Endothelial cell of umbilical vein (primary cell): ENCODE data around the gene TLR5. TPM values are rescaled to one million over a fixed set of nuclear protein-coding genes. Genes with fewer than 3 reads are reported as not detected.

Source experiments
- BruUV-seq: library from RNA; stranded (reverse); fragments of 400-500 nt; replicated peaks from 2 replicates; lab custom pipeline; 2021; lab: Mats Ljungman, UMichigan
- CTCF ChIA-PET: fragments of 300-600, 350-600 bp; sonication (Branson Sonifier 250); formaldehyde crosslinking; loops from one replicate; lab custom pipeline; 2021; ENCODE audit warnings: antibody characterized with exemption, inconsistent platforms; lab: Charles Lee
- POLR2A ChIA-PET: fragments of 300-600, 350-600 bp; sonication (Branson Sonifier 250); formaldehyde crosslinking; loops from one replicate; lab custom pipeline; 2021; ENCODE audit warnings: antibody characterized with exemption, inconsistent platforms; lab: Charles Lee
- DNase-seq: peaks from one replicate; pipeline ENCODE4 v3.0.0-alpha.2; 2011; ENCODE audit warnings: low read depth, low spot score
- FAIRE-seq: peaks from 2 replicates; lab custom pipeline; 2011; peaks lifted over from hg19 to GRCh38; lab: Jason Lieb, UNC
- H2AFZ ChIP-seq: 2 replicates; pipeline ENCODE4 v1.6.0; 2012; ENCODE audit warnings: low read depth, low read length, control low read depth, inconsistent platforms
- H3K27ac ChIP-seq: 2 replicates; pipeline ENCODE4 v1.5.1; 2011; ENCODE audit warnings: low read depth, mild to moderate bottlenecking, control low read depth, low read length, moderate library complexity; ENCODE audit not compliant: insufficient read depth
- H3K27me3 ChIP-seq, 2 experiments: 2 replicates each; pipeline versions ENCODE4 v1.6.0 to v1.6.1; 2011; ENCODE audit warnings: low read length in 2 of 2, mixed read lengths in 1 of 2; ENCODE audit not compliant: control insufficient read depth in 2 of 2, insufficient read depth in 2 of 2
- H3K36me3 ChIP-seq, 2 experiments: 2 replicates in 1 of 2; 3 replicates in 1 of 2; pipeline ENCODE4 v1.5.1; 2011; ENCODE audit warnings: low read length in 2 of 2, mild to moderate bottlenecking in 1 of 2, moderate library complexity in 1 of 2; ENCODE audit not compliant: control insufficient read depth in 2 of 2, insufficient read depth in 2 of 2; ENCODE audit errors: extremely low read depth in 1 of 2
- H3K4me1 ChIP-seq: 3 replicates; pipeline ENCODE4 v1.5.1; 2011; ENCODE audit warnings: mild to moderate bottlenecking, low read length; ENCODE audit not compliant: control insufficient read depth, insufficient read depth; ENCODE audit errors: extremely low read depth
- H3K4me2 ChIP-seq: 2 replicates; pipeline ENCODE4 v1.6.1; 2011; ENCODE audit warnings: low read length, control low read depth, mixed read lengths; ENCODE audit not compliant: insufficient read depth
- H3K4me3 ChIP-seq, 3 experiments: fragments of 200-600 bp in 1 of 3; sonication (generic), shearing (Covaris generic) in 1 of 3; replicated peaks in 1 of 3; 2 replicates each; pipeline ENCODE4 v1.5.1; 2011 to 2016; ENCODE audit warnings: control low read depth in 3 of 3, low read length in 3 of 3, mild to moderate bottlenecking in 2 of 3, inconsistent platforms in 1 of 3, low read depth in 1 of 3, moderate library complexity in 1 of 3; ENCODE audit not compliant: insufficient read depth in 1 of 3
- H3K79me2 ChIP-seq: 2 replicates; pipeline ENCODE4 v1.6.0; 2012; ENCODE audit warnings: low read length, inconsistent platforms; ENCODE audit not compliant: control insufficient read depth, insufficient read depth
- H3K9ac ChIP-seq: replicated peaks from 2 replicates; pipeline ENCODE3; 2011; ENCODE audit warnings: low read length, control low read depth; ENCODE audit not compliant: insufficient read depth; ENCODE audit errors: extremely low read depth
- H3K9me1 ChIP-seq: replicated peaks from 3 replicates; pipeline ENCODE4 v1.6.0; 2011; ENCODE audit warnings: mild to moderate bottlenecking, low read length; ENCODE audit not compliant: control insufficient read depth, insufficient read depth; ENCODE audit errors: extremely low read depth
- H3K9me3 ChIP-seq: replicated peaks from 2 replicates; pipeline ENCODE4 v1.5.1; 2012; ENCODE audit warnings: low read length, inconsistent platforms; ENCODE audit not compliant: control insufficient read depth, insufficient read depth
- H4K20me1 ChIP-seq: replicated peaks from 2 replicates; pipeline ENCODE3; 2011; ENCODE audit warnings: mild to moderate bottlenecking, low read length; ENCODE audit not compliant: control insufficient read depth, insufficient read depth; ENCODE audit errors: extremely low read depth
- CTCF ChIP-seq, 2 donors: IDR thresholded peaks; 1 replicate in 1 of 2; 2 replicates in 1 of 2; pipeline ENCODE4 v1.5.1; 2011; ENCODE audit warnings: low read length in 2 of 2, mild to moderate bottlenecking in 2 of 2, moderate library complexity in 2 of 2, control low read depth in 1 of 2, inconsistent platforms in 1 of 2, low read depth in 1 of 2; ENCODE audit not compliant: insufficient read depth in 1 of 2; ENCODE audit errors: extremely low read depth in 1 of 2
- EZH2 ChIP-seq: IDR thresholded peaks from 2 replicates; pipeline ENCODE4 v1.6.1; 2012; ENCODE audit warnings: borderline replicate concordance, low read depth, mild to moderate bottlenecking, moderate library complexity, low read length, inconsistent platforms; ENCODE audit not compliant: severe bottlenecking
- GATA2 ChIP-seq: IDR thresholded peaks from 2 replicates; pipeline ENCODE4 v1.7.0; 2011; ENCODE audit warnings: low read depth, mild to moderate bottlenecking, moderate library complexity, mixed read lengths, low read length; ENCODE audit not compliant: insufficient read length, insufficient read depth
- JUN ChIP-seq: IDR thresholded peaks from 2 replicates; pipeline ENCODE4 v1.6.1; 2011; ENCODE audit warnings: borderline replicate concordance, low read depth; ENCODE audit not compliant: insufficient read length, insufficient read depth
- MYC ChIP-seq: IDR thresholded peaks from one replicate; pipeline ENCODE4 v1.6.1; 2011; ENCODE audit warnings: mild to moderate bottlenecking, low read depth, low read length
- POLR2A ChIP-seq: IDR thresholded peaks from 2 replicates; pipeline ENCODE4 v1.6.1; 2012; ENCODE audit warnings: low read depth, mild to moderate bottlenecking, control low read depth, low read length
- dilution Hi-C: fragments of 300-500 bp; cut with MboI; formaldehyde crosslinking; loops from one replicate; pipeline ENCODE4 v1.15.0; 2019; ENCODE audit warnings: low sequenced_read_pairs; ENCODE audit not compliant: extremely low pct_ligation_motif_present
- intact Hi-C: fragments of 100-400 bp; cut with micrococcal nuclease; formaldehyde crosslinking; loops from one replicate; pipeline ENCODE4 v1.10.0; 2022
- polyA plus RNA-seq, 4 experiments: library from polyadenylated mRNA; depleted of rRNA in 3 of 4; stranded (reverse) in 3 of 4; unstranded in 1 of 4; fragments of >200 nt; gene quantifications; 2 replicates each; pipeline versions ENCODE4 v1.2.1 to v1.2.3, GENCODE V29; 2011 to 2012; ENCODE audit warnings: missing spikeins in 1 of 4
- total RNA-seq: library from RNA; stranded (reverse); gene quantifications from 2 replicates; pipeline ENCODE4 v1.2.3, GENCODE V29; 2021
- TF ChIP-seq, protein P1 (sequence below): IDR thresholded peaks from 2 replicates; pipeline ENCODE4 v1.6.1; 2011; ENCODE audit not compliant: insufficient read depth, insufficient read length

The TLR5 gene
- total and polyA plus RNA-seq, 2 donors (not counting 3 experiments of a cell fraction or from before 2014, with no cell fraction given) = 0.15 to 0.25 TPM

DNA sequence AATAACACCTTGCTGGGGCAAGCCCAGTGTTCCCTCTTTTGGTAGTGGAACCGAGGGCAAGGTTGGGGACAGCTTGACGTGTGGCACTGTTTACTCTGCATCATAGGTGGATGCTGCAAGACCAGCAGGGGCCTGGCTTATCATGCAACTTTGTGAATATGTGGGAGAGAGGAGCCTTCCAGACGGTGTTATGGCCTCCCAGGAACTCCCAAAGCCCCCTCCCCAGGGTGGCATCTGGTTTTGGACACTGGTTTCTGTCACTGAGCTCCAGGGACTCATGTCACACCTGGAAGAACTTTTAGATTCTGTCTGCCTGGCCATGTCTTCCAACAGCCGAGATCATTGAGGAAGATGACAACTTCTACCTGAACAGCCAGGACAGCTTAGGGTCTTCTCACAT, 1.4 kb upstream of the TLR5 start:
- Histone ChIP-seq H3K9me1 (no peaks in the 10 kb centered on the region), H2AFZ (no peak overlapping the region), H3K9ac (no peak overlapping the region), H3K79me2 (no peaks in the 10 kb centered on the region), H3K4me2 (no peak overlapping the region), H3K9me3 (no peaks in the 10 kb centered on the region), H3K27me3 (peaks cover 3 to 9% of the 10 kb centered on the region in 2 experiments), H3K4me1 (peaks cover 4% of the 10 kb centered on the region), H3K4me3 (no peak overlapping the region), H3K27ac (no peak overlapping the region), H4K20me1 (no peaks in the 10 kb centered on the region), H3K36me3 (no peaks in the 10 kb centered on the region)
- no peak for TF ChIP-seq MYC
- no peak for TF ChIP-seq EZH2
- no peak for TF ChIP-seq POLR2A
- no peak for TF ChIP-seq JUN
- TF ChIP-seq, protein P1, sequence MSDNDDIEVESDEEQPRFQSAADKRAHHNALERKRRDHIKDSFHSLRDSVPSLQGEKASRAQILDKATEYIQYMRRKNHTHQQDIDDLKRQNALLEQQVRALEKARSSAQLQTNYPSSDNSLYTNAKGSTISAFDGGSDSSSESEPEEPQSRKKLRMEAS = no peak
- BruUV-seq = no TSS peak
- FAIRE-seq (no peak), DNase-seq (no peak)
- ChIA-PET CTCF (interaction anchor here (1.2 to 3.4 kb wide), 4 partner anchors 11 to 100 kb away, joined by 3 to 55 read pairs (median 10); no protein-coding TSS in a partner anchor), POLR2A (no interaction called here)
- dilution Hi-C loops = no loop called here
- intact Hi-C loops = no loop called here

- H3K4me1 ChIP-seq = peaks cover 4% of the 10 kb centered on the region
- H3K79me2 ChIP-seq = no peaks in the 10 kb centered on the region
- H3K9me3 ChIP-seq = no peaks in the 10 kb centered on the region
- H3K4me3 ChIP-seq = peak overlapping the region in 2 of 3 experiments; percentile 38 to 59
- ChIA-PET CTCF (interaction anchor here (0.6 to 3.4 kb wide), 15 partner anchors 8 to 915 kb away, joined by 3 to 55 read pairs (median 4); no protein-coding TSS in a partner anchor), POLR2A (interaction anchor here (0.7 kb wide), 1 partner anchor 431 kb away, joined by 7 read pairs; no protein-coding TSS in a partner anchor)
- H4K20me1 ChIP-seq = no peaks in the 10 kb centered on the region
- peaks cover 3 to 6% of the 10 kb centered on the region in 2 experiments for H3K27me3 ChIP-seq
- peak overlapping the region; percentile 41 for H3K4me2 ChIP-seq
- TF ChIP-seq POLR2A (no peak), GATA2 (no peak), MYC (no peak), JUN (no peak), CTCF (IDR thresholded peaks at IDR 0.05; ENCODE audit: extremely low read depth in 1 of 2, insufficient read depth in 1 of 2, low read depth in 1 of 2, low read length in 2 of 2) (no peak)
- TF ChIP-seq, protein P1 = no peak
- H3K36me3 ChIP-seq = no peaks in the 10 kb centered on the region
- no TSS peak for BruUV-seq
- no peak for DNase-seq
- no peak for FAIRE-seq
- peak overlapping the region; percentile 95 for H2AFZ ChIP-seq
- dilution Hi-C loops (no loop called here), intact Hi-C loops (no loop called here)
- no peak overlapping the region for H3K27ac ChIP-seq
- no peak overlapping the region for H3K9ac ChIP-seq
- no peaks in the 10 kb centered on the region for H3K9me1 ChIP-seq
Observed at GRCh38 chr1:223143537-223144248, 645 bp upstream of the TLR5 start.
